D721Med (cell line): Measurements from ENCODE around the gene PNMA6F.
"Not testable (repeated sequence)": the region's sequence is repeated elsewhere in the genome, so short reads cannot be mapped to it uniquely, and the experiment has no call there.

ENCODE experiments used
- DNase-seq: peaks from one replicate; pipeline ENCODE4 v3.0.0; 2011; ENCODE audit warnings: low spot score; ENCODE audit not compliant: insufficient read length
- FAIRE-seq: peaks from 2 replicates; lab custom pipeline; 2011; peaks lifted over from hg19 to GRCh38; lab: Jason Lieb, UNC
- TF ChIP-seq, protein P1 (sequence below): IDR thresholded peaks from 2 replicates; pipeline ENCODE4 v1.5.1; 2012; ENCODE audit warnings: mild to moderate bottlenecking, control low read depth; ENCODE audit not compliant: insufficient read depth; ENCODE audit errors: missing control alignments

PNMA6F gene

DNA sequence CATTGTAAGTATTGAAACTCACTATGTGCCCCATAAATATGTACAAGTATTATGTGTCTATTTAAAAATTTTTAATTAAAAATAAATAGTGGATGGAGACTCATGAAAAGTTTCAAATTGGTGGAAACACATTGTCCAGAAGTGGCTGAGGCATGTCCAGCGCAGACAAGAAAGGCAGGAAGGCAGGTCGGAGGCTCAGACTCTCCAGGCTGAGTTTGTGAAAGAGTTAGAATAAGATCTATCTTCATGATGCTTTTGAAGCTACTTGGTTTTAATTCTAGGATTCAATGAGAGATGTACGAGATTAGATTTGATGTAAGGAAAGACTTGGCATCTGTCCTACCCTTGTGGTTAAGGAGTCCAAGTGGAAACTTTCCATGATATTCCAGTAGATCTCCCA lies 19.8 kb downstream of the PNMA6F start:
- FAIRE-seq (no peak), DNase-seq (no peak)

DNA sequence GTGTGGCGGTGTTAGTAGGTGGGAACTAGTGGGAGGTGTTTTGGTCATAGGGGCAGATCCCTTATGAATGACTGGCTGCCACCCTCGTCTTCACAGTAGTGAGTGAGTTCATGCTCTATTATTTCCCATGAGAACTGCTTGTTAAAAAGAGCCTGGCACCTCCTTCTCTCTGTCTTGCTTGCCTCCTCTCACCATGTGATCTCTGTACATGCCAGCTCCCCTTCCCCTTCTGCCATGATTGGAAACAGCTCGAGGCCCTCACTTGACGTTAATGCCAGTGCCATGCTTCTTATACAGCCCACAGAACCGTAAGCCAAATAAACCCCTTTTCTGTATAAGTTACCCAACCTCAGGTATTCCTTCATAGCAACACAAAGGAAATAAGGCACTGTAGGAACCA lies 21.7 kb downstream of the PNMA6F start:
- TF ChIP-seq, protein P1, sequence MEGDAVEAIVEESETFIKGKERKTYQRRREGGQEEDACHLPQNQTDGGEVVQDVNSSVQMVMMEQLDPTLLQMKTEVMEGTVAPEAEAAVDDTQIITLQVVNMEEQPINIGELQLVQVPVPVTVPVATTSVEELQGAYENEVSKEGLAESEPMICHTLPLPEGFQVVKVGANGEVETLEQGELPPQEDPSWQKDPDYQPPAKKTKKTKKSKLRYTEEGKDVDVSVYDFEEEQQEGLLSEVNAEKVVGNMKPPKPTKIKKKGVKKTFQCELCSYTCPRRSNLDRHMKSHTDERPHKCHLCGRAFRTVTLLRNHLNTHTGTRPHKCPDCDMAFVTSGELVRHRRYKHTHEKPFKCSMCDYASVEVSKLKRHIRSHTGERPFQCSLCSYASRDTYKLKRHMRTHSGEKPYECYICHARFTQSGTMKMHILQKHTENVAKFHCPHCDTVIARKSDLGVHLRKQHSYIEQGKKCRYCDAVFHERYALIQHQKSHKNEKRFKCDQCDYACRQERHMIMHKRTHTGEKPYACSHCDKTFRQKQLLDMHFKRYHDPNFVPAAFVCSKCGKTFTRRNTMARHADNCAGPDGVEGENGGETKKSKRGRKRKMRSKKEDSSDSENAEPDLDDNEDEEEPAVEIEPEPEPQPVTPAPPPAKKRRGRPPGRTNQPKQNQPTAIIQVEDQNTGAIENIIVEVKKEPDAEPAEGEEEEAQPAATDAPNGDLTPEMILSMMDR = no peak
- no peak for FAIRE-seq

More for the DNA sequence above, 19.8 kb downstream of the PNMA6F start:
- TF ChIP-seq, protein P1 = no peak

DNA sequence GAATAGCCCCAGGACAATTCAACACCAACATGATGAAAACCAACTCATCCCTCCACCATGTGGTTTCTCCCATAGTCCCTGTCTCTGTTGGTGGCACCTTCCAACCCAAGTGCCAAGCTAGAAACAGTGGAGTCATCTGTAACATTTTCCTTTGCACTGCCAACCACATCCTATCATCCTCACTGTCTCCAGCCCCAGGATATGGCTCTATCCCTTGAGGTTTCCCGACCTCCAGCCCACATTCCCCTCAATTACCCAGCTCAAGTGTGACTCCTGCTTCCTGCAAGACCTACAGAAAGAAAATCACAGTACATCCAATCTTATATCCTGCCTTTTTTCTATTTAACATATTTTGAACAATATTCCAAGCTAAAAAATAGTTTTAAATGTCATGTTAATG lies 24.2 kb downstream of the PNMA6F start:
- TF ChIP-seq, protein P1 = no peak
- FAIRE-seq (no peak), DNase-seq (no peak)

More for the DNA sequence above, 21.7 kb downstream of the PNMA6F start:
- DNase-seq = no peak

DNA sequence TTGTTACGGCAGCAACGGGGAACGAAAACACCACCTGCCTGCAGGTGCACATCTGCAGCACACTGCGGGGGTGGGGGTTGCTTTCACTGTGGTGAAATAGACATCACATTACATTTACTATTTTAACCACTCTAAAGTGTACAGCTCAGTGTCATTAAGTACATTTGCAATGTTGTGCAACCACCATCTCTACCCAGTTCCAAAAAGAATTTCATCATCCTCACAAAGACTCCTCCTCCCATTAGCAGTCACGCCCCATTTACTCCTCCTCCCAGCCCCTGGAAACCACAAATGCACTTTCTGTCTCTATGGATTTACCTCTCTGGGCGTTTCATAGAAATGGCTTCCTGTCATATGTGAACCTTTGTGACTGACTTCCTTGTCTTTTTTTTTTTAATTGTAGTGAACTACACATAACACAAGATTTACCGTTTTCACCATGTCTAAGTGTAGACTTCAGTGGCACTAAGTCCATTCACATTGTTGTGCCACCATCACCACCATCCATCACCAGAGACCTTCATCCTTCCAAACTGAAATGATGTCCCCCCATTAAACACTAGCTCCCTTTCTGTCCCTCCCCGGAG lies 28.0 kb downstream of the PNMA6F start:
- not testable (repeated sequence) for FAIRE-seq, DNase-seq

DNA sequence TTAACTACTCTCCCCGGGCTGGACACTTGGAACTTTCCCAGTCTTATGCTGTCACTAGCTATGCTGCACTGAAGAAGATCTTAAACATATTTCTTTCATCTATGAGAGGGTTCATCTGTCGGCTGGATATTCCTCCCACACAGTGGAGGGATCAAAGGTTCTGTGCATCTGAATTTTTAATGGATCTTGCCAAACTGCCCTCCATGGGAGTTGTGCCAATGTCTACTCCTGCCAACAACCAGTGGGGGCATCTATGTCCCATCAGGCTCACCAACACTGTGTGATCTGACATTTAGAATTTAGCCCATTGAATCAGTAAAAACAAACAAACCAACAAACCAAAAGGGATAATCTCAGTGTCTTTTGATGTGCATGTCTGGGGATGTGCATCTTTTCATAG lies 32.8 kb downstream of the PNMA6F start:
- DNase-seq, FAIRE-seq: not testable (repeated sequence)

DNA sequence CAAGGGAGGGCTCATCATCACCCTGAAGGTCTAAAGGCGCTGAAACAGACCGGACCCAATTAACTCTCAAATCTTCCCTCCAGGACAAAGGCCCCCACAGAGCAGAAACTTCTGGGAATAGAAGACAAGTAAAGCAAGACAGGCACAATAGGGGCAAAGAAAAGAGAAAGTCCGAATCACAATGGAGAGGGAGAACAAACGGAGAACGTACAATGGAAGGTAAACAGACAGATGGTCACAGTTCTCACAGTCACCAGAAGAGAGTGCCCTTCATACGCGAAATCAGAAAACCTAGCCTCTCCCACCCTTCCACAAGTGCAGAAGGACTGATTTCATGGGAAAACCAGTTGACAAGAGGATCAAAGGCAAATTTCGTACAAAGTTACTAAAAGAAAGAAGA lies 35.9 kb downstream of the PNMA6F start:
- FAIRE-seq, DNase-seq: not testable (repeated sequence)

DNA sequence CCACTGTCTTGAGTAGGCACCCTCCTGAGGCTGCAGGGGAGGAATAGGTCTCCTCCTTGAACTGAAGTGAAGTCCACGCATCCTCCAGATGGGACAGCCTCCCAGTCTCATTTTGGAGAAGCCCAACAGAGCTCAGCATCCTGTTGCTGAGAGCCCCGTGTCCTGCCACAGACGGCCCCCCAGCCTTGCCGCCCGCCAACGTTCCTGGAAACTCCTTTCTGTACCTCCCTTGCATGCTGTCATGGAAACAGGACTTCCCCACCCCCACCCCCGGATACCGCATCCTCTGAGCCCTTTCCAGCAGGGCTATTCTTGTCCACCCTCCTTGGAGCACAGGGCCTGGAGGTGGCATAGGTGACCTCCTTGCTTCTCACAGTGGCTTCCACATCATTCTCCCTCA lies 37.6 kb downstream of the PNMA6F start:
- not testable (repeated sequence) for DNase-seq, FAIRE-seq

DNA sequence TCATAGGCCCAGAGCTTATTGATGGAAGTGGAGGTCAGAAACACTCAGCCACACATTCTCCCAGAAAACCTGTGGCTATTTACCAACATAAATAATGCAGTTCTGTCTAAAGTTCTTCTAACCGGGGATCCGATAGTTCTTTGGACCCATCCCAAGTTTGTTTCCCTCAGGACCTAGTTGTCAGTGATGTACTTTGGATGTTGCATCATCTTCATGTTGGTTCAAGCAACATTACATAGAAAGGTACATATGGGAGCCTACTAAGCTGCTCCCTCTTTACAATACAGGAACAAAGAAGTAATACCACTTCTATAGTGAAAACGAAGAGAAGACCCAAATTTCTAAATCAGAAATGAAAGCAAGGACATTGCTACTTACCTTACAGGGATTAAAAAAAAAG lies 39.8 kb downstream of the PNMA6F start:
- DNase-seq, FAIRE-seq: not testable (repeated sequence)

DNA sequence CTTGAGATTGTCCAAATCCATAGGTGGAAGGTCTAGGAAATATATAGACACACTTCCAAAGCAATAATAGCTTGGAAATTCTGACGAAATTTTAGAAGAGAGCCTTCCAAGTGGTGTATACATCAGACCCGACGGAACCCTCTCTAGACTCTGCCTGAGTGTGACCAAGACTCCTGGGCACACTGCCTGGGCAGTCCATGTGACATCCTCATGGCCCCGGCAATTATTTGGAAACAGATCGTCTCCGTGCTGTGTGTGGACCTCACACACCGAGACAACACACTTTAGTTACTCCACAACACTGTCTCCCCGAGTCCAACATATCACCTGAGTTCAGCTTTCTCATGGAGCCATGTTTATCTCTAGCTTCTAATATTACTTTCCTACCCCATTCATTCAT lies 42.3 kb downstream of the PNMA6F start:
- FAIRE-seq, DNase-seq: not testable (repeated sequence)

DNA sequence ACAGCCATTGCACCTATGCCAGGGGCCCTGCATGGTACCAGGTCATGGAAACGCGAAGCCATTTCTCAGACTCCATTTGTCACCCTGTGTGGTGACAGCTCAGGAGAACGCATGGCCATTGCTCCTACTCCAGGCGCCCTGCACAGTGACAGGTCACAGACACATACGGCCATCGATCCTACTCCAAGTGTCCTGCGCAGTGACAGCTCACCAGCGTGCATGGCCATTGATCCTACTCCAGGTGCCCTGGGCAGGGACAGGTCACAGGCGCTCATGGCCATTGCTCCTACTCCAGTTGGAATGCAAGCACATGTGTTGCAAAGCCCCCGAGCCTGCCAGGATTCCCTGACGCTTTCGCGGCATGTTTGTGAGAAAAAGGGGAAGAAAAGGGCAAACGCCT lies 45.5 kb downstream of the PNMA6F start:
- DNase-seq, FAIRE-seq: not testable (repeated sequence)

DNA sequence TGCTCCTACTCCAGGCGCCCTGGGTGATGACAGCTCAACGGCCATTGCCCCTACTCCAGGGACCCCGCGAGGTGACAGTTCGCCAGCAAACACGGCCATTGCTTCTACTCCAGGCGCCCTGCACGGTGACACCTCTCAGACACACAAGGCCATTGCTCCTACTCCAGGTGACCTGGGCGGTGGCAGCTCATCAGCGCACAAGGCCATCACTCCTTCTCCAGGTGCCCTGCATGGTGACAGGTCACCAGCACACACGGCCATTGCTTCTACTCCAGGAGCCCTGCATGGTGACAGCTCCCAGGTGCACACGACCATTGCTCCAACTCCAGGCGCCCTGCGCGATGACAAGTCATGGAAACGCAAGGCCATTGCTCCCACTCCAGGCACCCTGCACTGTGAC lies 46.1 kb downstream of the PNMA6F start:
- not testable (repeated sequence) for DNase-seq, FAIRE-seq

DNA sequence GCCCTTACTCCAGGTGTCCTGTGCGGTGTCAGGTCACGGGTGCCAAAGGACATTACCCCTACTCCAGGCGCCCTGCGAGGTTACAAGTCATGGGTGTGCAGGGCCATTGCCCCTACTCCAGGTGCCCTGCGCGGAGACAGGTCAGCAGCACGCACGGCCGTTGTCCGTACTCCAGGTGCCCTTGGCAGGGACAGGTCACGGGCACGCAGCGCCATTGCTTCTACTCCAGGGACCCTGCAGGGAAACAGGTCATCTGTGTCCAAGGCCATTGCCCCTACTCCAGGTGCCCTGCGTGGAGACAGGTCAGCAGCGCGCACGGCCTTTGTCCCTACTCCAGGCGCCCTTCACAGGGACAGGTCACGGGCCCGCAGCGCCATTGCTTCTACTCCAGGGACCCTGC lies 49.0 kb downstream of the PNMA6F start:
- not testable (repeated sequence) for FAIRE-seq, DNase-seq

DNA sequence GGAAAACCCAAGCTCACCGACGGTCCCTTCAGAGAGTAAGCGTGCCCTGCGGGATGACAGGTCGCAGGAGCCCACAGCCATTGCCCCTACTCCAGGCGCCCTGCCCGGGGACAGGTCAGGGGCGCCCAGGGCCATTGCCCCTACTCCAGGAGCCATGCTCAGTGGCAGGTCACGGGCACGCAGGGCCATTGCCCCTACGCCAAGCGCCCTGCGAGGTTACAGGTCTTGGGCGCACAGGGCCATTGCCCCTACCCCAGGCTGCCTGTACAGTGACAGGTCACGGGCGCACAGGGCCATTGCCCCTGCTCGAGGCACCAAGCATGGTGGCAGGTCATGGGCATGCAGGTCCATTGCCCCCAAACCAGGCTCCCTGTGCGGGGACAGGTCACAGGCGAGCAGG lies 49.5 kb downstream of the PNMA6F start:
- not testable (repeated sequence) for DNase-seq, FAIRE-seq
